Esophagus muscularis mucosa (tissue), 4 donors: Measurements from ENCODE around the gene CAMK2A.

Experiments
- EP300 ChIP-seq: sonication (generic); formaldehyde crosslinking; IDR thresholded peaks from one replicate; pipeline ENCODE4 v1.6.1; 2017; ENCODE audit warnings: antibody characterized with exemption
- POLR2AphosphoS5 ChIP-seq, 2 donors: sonication (generic); formaldehyde crosslinking; IDR thresholded peaks; one replicate each; pipeline ENCODE4 v1.6.1; 2017; ENCODE audit warnings: antibody characterized with exemption in 2 of 2
- TF ChIP-seq, protein P1 (sequence below), 3 experiments: fragments of 200-600 bp in 2 of 3; fragments of 450-650 bp in 1 of 3; sonication (generic) in 2 of 3; IDR thresholded peaks; one replicate each; pipeline ENCODE4 v1.5.1; 2017 to 2019; ENCODE audit warnings: antibody characterized with exemption in 3 of 3, mild to moderate bottlenecking in 2 of 3, moderate library complexity in 1 of 3

GRCh38 chr5:150180241-150181026 is 109.1 kb downstream of the CAMK2A start:
- TF ChIP-seq, protein P1, sequence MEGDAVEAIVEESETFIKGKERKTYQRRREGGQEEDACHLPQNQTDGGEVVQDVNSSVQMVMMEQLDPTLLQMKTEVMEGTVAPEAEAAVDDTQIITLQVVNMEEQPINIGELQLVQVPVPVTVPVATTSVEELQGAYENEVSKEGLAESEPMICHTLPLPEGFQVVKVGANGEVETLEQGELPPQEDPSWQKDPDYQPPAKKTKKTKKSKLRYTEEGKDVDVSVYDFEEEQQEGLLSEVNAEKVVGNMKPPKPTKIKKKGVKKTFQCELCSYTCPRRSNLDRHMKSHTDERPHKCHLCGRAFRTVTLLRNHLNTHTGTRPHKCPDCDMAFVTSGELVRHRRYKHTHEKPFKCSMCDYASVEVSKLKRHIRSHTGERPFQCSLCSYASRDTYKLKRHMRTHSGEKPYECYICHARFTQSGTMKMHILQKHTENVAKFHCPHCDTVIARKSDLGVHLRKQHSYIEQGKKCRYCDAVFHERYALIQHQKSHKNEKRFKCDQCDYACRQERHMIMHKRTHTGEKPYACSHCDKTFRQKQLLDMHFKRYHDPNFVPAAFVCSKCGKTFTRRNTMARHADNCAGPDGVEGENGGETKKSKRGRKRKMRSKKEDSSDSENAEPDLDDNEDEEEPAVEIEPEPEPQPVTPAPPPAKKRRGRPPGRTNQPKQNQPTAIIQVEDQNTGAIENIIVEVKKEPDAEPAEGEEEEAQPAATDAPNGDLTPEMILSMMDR (IDR thresholded peaks at IDR 0.05) = no peak
- TF ChIP-seq EP300 (no peak), POLR2AphosphoS5 (IDR thresholded peaks at IDR 0.05) (peak in 1 of 2 donors; percentile 33)
